Progenitor cell of endocrine pancreas (in vitro differentiated cells): ENCODE measurements around the gene TPBGL. TPM values are rescaled to one million over a fixed set of nuclear protein-coding genes. Genes with fewer than 3 reads are reported as not detected.

Experiments used
- DNase-seq: peaks from one replicate; pipeline ENCODE4 v3.0.0; 2021; ENCODE audit warnings: low spot score; ENCODE audit not compliant: unreplicated experiment
- H3K27ac Mint-ChIP-seq: 2 replicates; pipeline ENCODE4 v1.8.0; 2021; ENCODE audit warnings: mild to moderate bottlenecking, moderate library complexity, mixed read lengths
- H3K27me3 Mint-ChIP-seq: 2 replicates; pipeline ENCODE4 v1.8.0; 2021; ENCODE audit warnings: mixed read lengths
- H3K36me3 Mint-ChIP-seq: 2 replicates; pipeline ENCODE4 v1.8.0; 2022; ENCODE audit warnings: mixed read lengths; ENCODE audit not compliant: insufficient read depth
- H3K4me1 Mint-ChIP-seq: 2 replicates; pipeline ENCODE4 v1.8.0; 2021; ENCODE audit warnings: low read depth, mixed read lengths
- H3K4me3 Mint-ChIP-seq: 2 replicates; pipeline ENCODE4 v1.8.0; 2021; ENCODE audit warnings: low read depth, mild to moderate bottlenecking, moderate library complexity, mixed read lengths
- H3K9me3 Mint-ChIP-seq: 2 replicates; pipeline ENCODE4 v1.8.0; 2021; ENCODE audit warnings: low read depth, mixed read lengths
- CTCF ChIP-seq: fragments of 200-600 bp; sonication (generic); IDR thresholded peaks from one replicate; pipeline ENCODE4 v1.5.0; 2021; ENCODE audit warnings: antibody characterized with exemption, mild to moderate bottlenecking; ENCODE audit not compliant: unreplicated experiment
- total RNA-seq: library from RNA; stranded (reverse); gene quantifications from 2 replicates; pipeline ENCODE4 v1.2.1, GENCODE V29; 2021

The TPBGL gene
- total RNA-seq, 1 donor from 2014 or later: not detected

DNA sequence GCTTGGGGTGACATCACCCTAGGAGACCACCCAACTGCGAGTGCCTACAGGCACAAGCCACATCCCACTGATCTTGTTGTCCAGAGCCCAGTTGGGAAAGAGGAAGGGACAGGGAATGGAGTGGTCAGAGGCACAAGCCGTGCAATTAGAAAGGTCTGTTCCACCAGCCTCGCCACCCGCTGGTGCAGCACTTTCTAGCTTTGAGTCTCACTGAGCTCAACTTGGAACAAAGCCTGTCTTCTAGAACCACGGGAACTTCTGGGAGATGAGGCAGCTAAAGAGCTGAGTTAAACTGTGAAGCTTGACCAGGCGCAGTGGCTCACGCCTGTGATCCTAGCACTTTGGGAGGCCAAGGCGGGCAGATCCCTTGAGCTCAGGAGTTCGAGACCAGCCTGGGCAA lies 29.3 kb downstream of the TPBGL start:
- TF ChIP-seq CTCF: no peak
- peaks cover 5% of the 10 kb centered on the region for H3K36me3 Mint-ChIP-seq
- no peak for DNase-seq

GRCh38 chr11:75270896-75271418 lies 30.4 kb downstream of the TPBGL start:
- no peak for DNase-seq
- Mint-ChIP-seq H3K27me3 (no peaks in the 10 kb centered on the region), H3K27ac (no peak overlapping the region), H3K36me3 (peaks cover 7% of the 10 kb centered on the region), H3K9me3 (no peaks in the 10 kb centered on the region), H3K4me1 (no peaks in the 10 kb centered on the region), H3K4me3 (no peak overlapping the region)
- TF ChIP-seq CTCF: no peak

More for the DNA sequence above, 29.3 kb downstream of the TPBGL start:
- H3K27me3 Mint-ChIP-seq: no peaks in the 10 kb centered on the region
- H3K4me1 Mint-ChIP-seq: no peaks in the 10 kb centered on the region
- no peak overlapping the region for H3K4me3 Mint-ChIP-seq
- no peak overlapping the region for H3K27ac Mint-ChIP-seq
- H3K9me3 Mint-ChIP-seq: no peaks in the 10 kb centered on the region

- H3K27me3 Mint-ChIP-seq: no peaks in the 10 kb centered on the region
- peaks cover 7% of the 10 kb centered on the region for H3K36me3 Mint-ChIP-seq
- no peak for TF ChIP-seq CTCF
- no peaks in the 10 kb centered on the region for H3K9me3 Mint-ChIP-seq
- H3K27ac Mint-ChIP-seq: no peak overlapping the region
- no peaks in the 10 kb centered on the region for H3K4me1 Mint-ChIP-seq
- DNase-seq: no peak
- H3K4me3 Mint-ChIP-seq: no peak overlapping the region
These were observed 31.2 kb downstream of the TPBGL start for GRCh38 chr11:75271730-75272129.

DNA sequence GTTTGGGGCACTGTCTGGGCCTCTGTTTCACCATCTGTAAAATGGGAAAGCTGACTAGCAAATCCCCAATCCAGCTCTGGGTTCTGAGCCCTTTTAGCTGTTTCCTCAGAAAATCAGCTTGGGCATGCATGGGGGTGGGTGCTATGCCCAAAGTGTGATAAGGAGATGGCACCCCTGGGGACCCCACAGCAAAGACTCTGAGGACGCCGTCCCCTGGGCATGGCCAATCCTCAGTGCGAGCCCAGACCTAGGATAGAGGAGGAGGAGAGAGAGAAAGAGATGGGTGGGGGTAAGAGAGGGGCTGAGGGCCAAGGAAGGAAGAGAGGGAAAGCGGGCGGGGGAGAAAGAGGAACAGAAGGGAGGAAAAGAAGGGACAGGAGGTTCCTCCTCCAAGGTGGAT lies 31.8 kb downstream of the TPBGL start:
- no peaks in the 10 kb centered on the region for H3K9me3 Mint-ChIP-seq
- no peak for TF ChIP-seq CTCF
- no peak overlapping the region for H3K4me3 Mint-ChIP-seq
- H3K27ac Mint-ChIP-seq: no peak overlapping the region
- peaks cover 6% of the 10 kb centered on the region for H3K36me3 Mint-ChIP-seq
- no peak for DNase-seq
- no peaks in the 10 kb centered on the region for H3K27me3 Mint-ChIP-seq
- H3K4me1 Mint-ChIP-seq: no peaks in the 10 kb centered on the region

DNA sequence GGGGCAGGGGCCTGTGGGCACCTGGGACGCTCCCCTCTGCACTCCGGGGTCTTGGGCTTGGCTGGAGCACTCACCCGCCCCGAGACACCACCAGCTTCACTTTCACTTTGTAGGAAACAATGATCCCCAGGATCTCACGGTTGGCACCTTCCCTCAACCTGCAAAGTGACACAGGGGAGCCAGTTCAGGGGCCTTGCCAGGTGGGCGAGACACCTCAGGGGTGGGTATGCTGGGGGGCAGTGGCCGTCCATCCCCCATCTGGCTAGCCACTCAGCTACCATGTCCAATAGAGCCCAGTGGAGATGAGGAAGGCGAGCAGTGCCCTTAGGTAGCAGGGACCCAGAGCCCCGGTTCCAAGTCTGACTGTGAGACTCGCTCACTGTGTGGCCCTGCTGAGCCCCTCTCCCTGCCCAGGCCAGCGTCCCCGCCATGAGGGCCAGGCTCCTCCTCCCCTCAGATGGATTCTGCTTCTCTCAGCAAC lies 32.3 kb downstream of the TPBGL start:
- DNase-seq: no peak

More for the DNA sequence above, 32.3 kb downstream of the TPBGL start:
- Mint-ChIP-seq H3K4me3 (no peak overlapping the region), H3K4me1 (no peaks in the 10 kb centered on the region), H3K27ac (no peak overlapping the region), H3K27me3 (no peaks in the 10 kb centered on the region), H3K36me3 (peaks cover 8% of the 10 kb centered on the region), H3K9me3 (no peaks in the 10 kb centered on the region)
- TF ChIP-seq CTCF: no peak
